Hippocampal formation (tissue), 2 donors: ENCODE measurements around the gene KLF16.

Source experiments
- DNase-seq, 2 donors: peaks; one replicate each; lab custom pipeline; 2025; lab: John Stamatoyannopoulos, UW

KLF16 gene

GRCh38 chr19:1823539-1824251, 39.7 kb downstream of the KLF16 start:
- DNase-seq = no peak

DNA sequence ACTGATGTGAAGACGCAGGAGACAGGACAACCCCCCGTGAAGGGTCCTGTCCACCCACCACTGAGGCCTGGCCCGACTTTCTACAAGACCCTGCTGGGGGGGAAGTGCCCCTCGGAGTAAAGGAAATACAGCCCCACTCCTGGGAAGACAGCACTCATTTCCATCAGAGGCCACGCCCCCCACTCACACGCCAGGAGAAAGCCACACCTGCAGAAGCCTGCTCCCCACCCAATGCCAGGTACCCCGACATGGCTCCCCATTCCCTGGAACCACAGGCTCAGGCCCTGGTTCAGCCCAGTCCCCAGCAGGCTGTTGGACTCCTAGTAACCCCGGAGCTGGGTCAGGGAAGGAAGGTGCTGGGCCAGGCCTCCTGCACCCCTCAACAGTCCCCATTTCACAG, 40.4 kb downstream of the KLF16 start:
- no peak for DNase-seq

DNA sequence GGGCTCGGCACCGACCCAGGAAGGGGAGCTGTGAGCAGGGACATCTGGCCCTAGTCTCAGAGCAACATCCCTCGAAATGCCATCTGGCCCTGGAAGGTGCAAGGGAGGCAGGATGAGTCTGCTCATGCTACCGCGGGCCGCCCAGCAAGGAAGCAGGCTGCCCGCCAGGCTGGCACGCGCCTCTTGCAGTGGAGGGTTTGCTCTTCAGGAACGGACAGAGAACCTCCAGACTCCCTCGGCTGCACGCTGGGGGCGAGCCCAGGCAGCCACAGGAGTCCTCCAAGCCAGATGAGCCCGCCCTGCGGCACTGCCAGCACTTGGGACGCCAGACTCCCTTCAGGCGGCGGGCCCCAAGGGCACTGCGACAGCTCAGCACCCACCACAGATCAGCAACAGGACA, 41.2 kb downstream of the KLF16 start:
- no peak for DNase-seq

- no peak for DNase-seq
These were observed 43.8 kb downstream of the KLF16 start for GRCh38 chr19:1819341-1820255.

GRCh38 chr19:1818549-1819195, 44.7 kb downstream of the KLF16 start:
- no peak for DNase-seq

DNA sequence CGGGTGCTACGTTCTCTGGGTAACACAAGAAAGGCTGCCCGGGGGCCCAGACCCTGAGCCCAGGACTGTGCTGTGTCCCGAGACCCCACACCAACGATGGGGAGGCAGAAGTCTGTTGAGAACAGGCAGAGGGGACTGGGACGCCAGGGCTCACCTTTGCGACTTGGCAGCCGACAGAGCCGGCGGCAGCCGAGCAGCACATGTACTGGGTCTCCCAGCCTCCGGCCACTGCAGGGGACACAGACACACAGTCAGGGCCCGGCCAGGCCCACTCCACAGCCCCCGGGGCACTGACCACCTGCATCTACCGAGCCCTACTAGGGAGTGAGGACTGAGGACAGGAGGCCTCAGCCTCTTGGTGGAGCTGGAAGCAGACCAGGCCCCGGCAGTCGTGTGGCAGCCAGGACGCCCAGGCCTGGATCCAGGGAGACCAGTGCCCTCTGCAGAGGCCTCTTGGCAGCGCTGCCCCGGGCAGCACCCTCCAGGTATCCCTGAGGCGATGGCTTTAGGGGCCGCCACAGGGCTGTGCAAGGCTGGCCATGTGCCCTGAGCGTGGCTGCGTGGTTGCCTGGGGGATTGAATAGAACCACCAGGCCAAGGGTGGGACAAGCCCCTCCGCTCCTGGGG, 45.7 kb downstream of the KLF16 start:
- DNase-seq = no peak

DNA sequence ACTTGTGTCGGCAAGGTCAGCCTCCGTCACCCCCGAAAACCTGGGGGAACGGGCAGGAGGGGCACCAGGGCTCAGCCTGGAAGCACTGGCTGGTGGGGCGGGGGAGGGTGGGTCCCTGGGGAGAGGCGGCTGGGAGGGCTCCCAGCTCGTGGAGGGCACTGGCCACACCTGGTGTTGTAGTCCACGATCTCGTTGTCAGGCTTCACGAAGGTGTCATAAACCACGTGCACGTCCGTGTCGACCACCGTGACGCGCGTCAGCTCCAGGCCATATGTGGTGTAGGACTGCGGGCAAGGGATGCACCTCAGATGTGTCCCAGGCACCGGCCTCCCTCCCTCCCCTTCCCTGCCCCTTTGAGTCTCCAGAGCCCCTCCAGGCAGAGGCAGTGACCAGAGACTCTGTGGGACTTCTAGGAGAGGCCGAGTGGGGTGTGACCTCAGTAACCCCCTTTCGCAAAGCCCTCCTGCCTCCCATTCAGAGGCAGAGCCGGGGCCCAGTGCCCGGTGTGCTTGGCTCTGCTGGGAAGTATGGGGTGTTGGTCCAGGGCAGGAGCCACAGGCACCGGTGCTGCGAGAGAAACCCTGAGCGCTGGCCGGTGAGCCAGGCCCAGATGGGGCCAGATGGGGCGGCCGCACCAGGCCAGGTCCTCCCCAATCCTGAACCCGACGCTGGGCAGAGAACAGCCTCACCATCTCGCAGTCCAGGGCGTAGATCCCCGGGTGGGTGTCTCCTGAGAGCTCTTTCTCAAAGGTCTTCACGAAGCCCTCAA, 46.7 kb downstream of the KLF16 start:
- no peak for DNase-seq

- DNase-seq = no peak
These were observed 47.5 kb downstream of the KLF16 start for GRCh38 chr19:1815605-1816529.

- DNase-seq = no peak
These were observed 48.4 kb downstream of the KLF16 start for GRCh38 chr19:1814833-1815604.

DNA sequence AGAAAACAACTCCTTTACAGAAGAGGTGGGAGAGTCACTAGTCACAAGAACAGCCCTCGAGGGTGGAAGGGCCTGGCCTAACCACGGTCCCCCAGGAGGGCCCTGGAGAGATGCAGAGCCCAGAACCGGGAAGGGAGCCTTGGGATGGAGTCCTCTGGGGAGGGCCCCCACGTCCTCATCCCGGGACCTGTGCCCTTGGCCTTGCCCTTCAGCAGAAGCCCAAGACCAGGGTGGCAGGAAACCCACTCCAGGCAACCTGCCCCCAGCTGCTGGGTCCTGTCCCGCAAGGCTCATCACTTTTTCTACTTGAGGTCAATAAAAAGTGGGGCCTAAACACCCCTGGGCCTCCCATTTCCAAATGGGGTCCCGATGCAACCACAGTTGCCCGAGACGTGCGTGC, 49.0 kb downstream of the KLF16 start:
- DNase-seq = no peak

DNA sequence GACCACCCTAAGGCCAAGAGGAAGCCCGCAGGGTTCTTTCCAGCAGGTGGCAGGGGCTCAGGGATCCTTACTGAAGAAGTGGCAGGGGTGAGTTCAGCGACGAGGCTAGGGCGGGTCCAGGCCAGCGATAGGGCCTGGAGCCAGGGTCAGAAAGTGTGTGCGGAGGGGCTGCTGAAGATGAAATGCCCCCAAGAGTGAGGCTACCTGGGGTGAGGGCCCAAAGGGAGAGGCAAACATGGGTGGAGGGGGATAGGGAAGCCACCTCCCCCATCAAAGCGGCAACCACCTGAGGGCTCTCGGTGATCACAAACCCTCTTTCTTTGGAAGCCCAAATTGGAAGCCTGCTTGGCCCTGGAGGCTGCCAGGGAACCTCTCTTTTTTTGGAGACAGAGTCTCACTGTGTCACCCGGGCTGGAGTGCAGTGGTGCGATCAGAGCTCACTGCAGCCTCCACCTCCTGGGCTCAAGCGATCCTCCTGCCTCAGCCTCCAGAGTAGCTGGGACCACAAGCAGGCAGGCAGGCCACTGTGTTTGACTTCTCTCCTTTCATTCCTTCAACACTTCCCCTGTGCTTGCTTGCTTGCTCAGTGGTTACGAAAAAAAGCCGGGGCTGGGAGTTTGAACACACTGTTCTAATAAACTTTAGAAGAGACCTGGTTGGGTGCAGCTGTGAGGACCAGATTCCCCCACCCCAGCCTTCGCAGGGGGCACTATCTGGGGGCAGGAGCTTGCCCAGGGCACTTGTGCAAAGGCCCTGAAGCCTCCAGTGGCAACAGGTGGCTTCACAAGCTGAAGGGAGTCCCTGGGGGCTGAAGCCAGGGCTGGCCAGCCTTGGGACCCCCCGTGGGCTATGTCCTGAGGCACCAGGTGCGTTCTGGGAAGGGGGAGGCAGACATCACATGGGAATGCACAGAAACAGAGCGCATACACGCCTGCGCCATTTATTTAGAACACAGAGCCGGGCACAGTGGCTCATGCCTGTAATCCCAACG, 49.9 kb downstream of the KLF16 start:
- DNase-seq = no peak

DNA sequence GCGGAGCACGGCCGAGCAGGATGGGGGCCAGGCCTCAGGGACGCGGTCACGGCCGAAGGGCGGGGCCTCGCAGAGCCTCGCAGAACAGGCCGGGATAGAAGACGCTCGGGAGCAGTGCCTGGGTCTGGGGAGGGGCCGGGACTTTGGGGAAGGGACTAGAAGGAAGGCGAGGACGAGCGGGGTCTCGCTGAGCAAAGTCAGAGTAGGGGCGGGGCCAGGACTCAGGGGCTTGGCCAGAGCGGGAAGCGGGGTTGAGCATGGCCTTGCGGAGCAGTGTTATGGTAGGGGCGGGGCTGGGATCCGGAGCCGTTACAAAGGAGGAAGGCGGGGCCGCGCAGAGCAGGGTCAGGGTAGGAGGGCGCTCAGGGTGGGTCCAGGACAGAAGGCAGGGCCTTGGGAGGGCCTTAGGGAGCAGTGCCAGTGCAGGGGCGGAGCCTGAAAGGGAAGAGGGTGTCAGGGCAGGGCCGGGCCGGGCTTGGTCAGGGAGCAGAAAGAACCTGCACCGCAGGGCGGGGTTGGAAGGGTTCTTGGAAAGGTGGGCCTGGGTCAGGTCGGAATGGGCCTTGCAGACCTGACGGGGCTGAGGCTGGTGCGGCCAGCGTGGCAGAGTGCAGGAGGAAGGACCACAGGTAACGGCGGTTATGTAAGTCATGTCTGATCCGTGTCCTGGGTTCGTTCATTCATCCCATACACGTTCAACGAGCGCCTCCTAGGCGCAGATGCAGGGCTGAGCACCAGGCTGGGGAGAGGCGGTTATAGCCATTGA, 50.8 kb downstream of the KLF16 start:
- DNase-seq = peak; percentile 23 to 73

- no peak for DNase-seq
These were observed 51.4 kb downstream of the KLF16 start, which contains the start of gene ATP8B3 for GRCh38 chr19:1811942-1812425. Gene ATP8B3 (minus strand): TSS chr19:1812276. CDS start chr19:1811736, 540 bp downstream.

DNA sequence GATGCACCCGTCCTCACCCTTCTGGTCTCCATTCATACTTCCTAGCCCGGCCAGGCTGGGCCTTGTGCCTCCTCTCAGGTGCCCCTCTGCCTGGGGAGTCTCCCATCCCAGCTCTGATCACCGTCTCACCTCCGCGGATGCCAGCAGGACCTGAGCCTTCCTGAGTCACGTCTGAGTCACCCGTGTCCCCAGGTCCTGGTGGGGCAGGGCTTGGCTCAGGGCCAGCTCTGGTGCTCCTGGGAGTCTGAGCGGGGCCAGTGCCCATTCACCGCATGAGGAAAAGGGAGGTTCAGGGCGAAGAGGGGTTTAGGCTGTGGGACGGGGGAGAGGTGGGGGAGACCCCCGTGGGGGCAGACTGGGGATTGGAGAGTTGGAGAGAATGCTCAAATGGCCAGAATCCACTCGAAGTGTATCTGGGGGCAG, 51.9 kb downstream of the KLF16 start:
- DNase-seq = no peak

DNA sequence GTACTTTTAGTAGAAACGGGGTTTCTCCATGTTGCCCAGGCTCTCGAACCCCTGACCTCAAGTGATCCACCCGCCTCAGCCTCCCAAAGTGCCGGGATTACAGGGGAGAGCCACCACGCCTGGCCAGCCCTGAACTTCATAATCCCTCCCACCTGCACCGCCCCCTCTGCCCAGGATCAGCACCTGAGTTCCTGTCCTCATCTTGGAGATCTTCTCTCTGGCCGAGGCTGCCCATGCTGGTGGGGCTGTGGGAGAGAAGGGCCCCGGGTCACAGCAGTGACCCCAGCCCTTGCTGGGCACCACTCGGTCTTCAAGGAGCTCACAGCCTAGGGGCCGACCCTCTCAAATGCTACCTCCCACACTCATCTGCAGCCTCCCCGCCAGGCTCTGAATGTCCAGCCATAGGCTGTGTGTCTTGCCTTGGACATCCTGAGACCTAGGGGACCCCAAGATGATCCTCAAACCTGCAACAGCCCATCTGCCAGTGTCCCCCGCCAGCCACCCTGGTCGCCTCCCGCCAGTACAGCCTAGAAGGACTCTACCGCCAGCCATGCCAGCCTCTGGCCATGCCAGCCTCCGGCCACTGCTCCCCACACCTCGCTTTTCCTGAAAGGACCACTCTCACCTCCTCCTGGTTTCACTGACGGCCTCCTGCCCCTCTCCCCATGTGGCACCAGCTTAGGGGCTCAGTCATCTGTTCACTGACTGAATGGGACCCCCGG, 52.8 kb downstream of the KLF16 start:
- no peak for DNase-seq

DNA sequence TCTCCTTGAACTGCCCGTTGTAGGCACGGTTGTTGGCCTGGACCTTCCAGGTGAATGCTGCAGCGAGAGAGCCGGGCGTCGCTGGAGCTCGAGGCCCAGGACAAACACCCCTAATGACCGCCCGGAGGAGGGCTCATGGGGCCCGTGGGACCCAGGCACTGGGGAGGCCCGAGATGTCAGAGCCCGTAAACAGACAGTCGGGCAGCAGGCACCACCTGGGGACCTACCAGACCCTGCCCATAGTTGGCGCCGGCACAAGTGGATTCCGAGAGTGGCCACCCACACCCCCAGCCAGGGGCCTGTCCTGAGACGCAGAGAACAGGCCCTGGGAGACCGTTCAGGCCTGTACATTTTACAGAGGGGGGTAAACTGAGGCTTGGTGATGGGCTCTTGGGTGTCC, 53.7 kb downstream of the KLF16 start:
- no peak for DNase-seq

- no peak for DNase-seq
These were observed 55.0 kb downstream of the KLF16 start for GRCh38 chr19:1808395-1808731.
